Measurements from ENCODE around the gene CCR5. TPM values are rescaled to one million over a fixed set of nuclear protein-coding genes. Genes with fewer than 3 reads are reported as not detected.

The CCR5 gene
- total RNA-seq, 1 experiment from 2014 or later, result not detected

DNA sequence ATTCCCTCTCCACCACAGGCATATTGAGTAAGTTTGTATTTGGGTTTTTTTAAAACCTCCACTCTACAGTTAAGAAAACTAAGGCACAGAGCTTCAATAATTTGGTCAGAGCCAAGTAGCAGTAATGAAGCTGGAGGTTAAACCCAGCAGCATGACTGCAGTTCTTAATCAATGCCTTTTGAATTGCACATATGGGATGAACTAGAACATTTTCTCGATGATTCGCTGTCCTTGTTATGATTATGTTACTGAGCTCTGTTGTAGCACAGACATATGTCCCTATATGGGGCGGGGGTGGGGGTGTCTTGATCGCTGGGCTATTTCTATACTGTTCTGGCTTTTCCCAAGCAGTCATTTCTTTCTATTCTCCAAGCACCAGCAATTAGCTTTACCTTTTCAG lies 1.6 kb upstream of the CCR5 start:
- Histone ChIP-seq H3F3A (ENCODE audit: low read length, unreplicated experiment) (no peaks in the 10 kb centered on the region), H3K4me1 (ENCODE audit: insufficient read depth, low read length) (peaks cover 13% of the 10 kb centered on the region), H3K9me3 (ENCODE audit: low read length) (no peaks in the 10 kb centered on the region), H3K36me3 (ENCODE audit: low read depth, low read length) (no peaks in the 10 kb centered on the region; the same call in 1 of the 2 replicates), H3K4me3 (ENCODE audit: low read length) (no peak overlapping the region), H3K9me2 (replicated peaks; ENCODE audit: low read length) (no peaks in the 10 kb centered on the region), H3K79me2 (ENCODE audit: low read length) (no peaks in the 10 kb centered on the region), H4K20me1 (ENCODE audit: low read length) (no peaks in the 10 kb centered on the region), H3K27me3 (ENCODE audit: low read length) (no peaks in the 10 kb centered on the region), H3K9ac (ENCODE audit: low read length) (no peak overlapping the region), H3K4me2 (ENCODE audit: low read length) (no peak overlapping the region), H3K27ac (ENCODE audit: low read length) (no peak overlapping the region), H2AFZ (ENCODE audit: low read length) (no peak overlapping the region)
- no TSS peak for BruUV-seq (replicated peaks)
- POLR2A ChIA-PET (ENCODE audit: unreplicated experiment), result no interaction called here
- ATAC-seq (no peak), DNase-seq (no peak)
- CTCF ChIA-PET, result interaction anchor here (0.6 to 1.5 kb wide), 7 partner anchors 9 to 282 kb away, joined by 3 to 7 read pairs (median 4); no protein-coding TSS in a partner anchor
- intact Hi-C loops (cut with micrococcal nuclease), result loop anchor here (2.0 to 5.0 kb wide), 3 partner anchors 142 to 266 kb away; partner anchors contain the start of gene CCR1
- TF ChIP-seq, protein P1, sequence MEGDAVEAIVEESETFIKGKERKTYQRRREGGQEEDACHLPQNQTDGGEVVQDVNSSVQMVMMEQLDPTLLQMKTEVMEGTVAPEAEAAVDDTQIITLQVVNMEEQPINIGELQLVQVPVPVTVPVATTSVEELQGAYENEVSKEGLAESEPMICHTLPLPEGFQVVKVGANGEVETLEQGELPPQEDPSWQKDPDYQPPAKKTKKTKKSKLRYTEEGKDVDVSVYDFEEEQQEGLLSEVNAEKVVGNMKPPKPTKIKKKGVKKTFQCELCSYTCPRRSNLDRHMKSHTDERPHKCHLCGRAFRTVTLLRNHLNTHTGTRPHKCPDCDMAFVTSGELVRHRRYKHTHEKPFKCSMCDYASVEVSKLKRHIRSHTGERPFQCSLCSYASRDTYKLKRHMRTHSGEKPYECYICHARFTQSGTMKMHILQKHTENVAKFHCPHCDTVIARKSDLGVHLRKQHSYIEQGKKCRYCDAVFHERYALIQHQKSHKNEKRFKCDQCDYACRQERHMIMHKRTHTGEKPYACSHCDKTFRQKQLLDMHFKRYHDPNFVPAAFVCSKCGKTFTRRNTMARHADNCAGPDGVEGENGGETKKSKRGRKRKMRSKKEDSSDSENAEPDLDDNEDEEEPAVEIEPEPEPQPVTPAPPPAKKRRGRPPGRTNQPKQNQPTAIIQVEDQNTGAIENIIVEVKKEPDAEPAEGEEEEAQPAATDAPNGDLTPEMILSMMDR (conservative IDR thresholded peaks at IDR 0.05; ENCODE audit: low read depth, low read length), result no peak
- TF ChIP-seq EZH2 (IDR thresholded peaks at IDR 0.05; ENCODE audit: low read length, unreplicated experiment) (no peak), EZH2phosphoT487 (IDR thresholded peaks at IDR 0.05; ENCODE audit: borderline replicate concordance, low read length) (no peak)

DNA sequence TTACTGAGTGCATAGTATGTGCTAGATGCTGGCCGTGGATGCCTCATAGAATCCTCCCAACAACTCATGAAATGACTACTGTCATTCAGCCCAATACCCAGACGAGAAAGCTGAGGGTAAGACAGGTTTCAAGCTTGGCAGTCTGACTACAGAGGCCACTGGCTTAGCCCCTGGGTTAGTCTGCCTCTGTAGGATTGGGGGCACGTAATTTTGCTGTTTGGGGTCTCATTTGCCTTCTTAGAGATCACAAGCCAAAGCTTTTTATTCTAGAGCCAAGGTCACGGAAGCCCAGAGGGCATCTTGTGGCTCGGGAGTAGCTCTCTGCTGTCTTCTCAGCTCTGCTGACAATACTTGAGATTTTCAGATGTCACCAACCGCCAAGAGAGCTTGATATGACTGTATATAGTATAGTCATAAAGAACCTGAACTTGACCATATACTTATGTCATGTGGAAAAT lies 1.0 kb upstream of the CCR5 start:
- Histone ChIP-seq H3K9me2 (replicated peaks; ENCODE audit: low read length) (no peaks in the 10 kb centered on the region), H3K4me1 (ENCODE audit: insufficient read depth, low read length) (peaks cover 13% of the 10 kb centered on the region), H3K4me2 (ENCODE audit: low read length) (no peak overlapping the region), H2AFZ (ENCODE audit: low read length) (no peak overlapping the region), H4K20me1 (ENCODE audit: low read length) (no peaks in the 10 kb centered on the region), H3K36me3 (ENCODE audit: low read depth, low read length) (no peaks in the 10 kb centered on the region; the same call in 1 of the 2 replicates), H3K27ac (ENCODE audit: low read length) (no peak overlapping the region), H3K9me3 (ENCODE audit: low read length) (no peaks in the 10 kb centered on the region), H3K4me3 (ENCODE audit: low read length) (no peak overlapping the region), H3K79me2 (ENCODE audit: low read length) (no peaks in the 10 kb centered on the region), H3F3A (ENCODE audit: low read length, unreplicated experiment) (no peaks in the 10 kb centered on the region), H3K27me3 (ENCODE audit: low read length) (no peaks in the 10 kb centered on the region), H3K9ac (ENCODE audit: low read length) (no peak overlapping the region)
- ChIA-PET CTCF (interaction anchor here (1.1 to 1.3 kb wide), 3 partner anchors 119 to 283 kb away, joined by 3 to 5 read pairs (median 3); no protein-coding TSS in a partner anchor), POLR2A (ENCODE audit: unreplicated experiment) (no interaction called here)
- intact Hi-C loops (cut with micrococcal nuclease), result loop anchor here (2.0 to 5.0 kb wide), 3 partner anchors 142 to 267 kb away; partner anchors contain the start of gene CCR1
- ATAC-seq (no peak), DNase-seq (no peak)
- no TSS peak for BruUV-seq (replicated peaks)
- TF ChIP-seq EZH2 (IDR thresholded peaks at IDR 0.05; ENCODE audit: low read length, unreplicated experiment) (no peak), EZH2phosphoT487 (IDR thresholded peaks at IDR 0.05; ENCODE audit: borderline replicate concordance, low read length) (no peak)
- TF ChIP-seq, protein P1 (conservative IDR thresholded peaks at IDR 0.05; ENCODE audit: low read depth, low read length), result no peak
